ENCODE data around the gene ZBTB45.

ZBTB45 gene

DNA sequence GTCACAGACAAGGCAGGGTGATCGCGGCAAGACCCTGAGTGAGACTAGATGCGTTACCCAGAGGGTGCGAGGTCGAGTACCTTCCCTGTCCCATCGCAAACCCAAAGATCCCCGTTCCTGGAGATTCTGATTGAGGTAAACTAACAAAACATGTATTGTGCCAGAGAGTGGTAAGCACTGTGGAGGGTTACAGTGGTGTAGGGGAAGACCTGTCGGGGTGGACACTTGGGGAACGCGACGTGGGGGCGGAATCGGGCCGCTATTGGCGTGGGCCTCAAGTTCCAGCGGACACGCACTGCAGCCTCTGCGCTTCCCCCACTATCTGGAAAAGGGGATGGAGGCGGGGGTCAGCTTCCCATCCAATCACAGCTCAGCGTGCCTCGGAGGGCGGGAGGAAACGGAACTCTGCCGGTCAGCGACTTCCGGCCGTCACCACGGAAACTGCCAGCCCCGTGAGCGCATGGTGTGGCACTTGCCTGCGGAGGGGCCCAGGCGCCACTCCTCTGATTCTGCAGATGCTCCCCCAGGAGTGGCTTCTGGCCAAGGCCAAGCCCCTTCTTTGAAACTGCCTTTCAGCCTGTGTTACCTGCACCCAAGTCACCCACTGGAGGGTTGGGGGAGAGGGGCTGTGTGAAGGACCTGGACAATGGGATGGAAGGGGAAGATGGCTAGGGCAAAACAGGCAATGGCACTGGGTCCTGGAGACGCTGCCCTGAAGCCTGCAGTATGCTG lies 39.8 kb upstream of the ZBTB45 start (continued):
- TF ChIP-seq WT1 (tag by site-specific recombination; IDR thresholded peaks at IDR 0.05) (peak; percentile 44; the same call in 1 of the 2 replicates), ZFP37 (tag by site-specific recombination; IDR thresholded peaks at IDR 0.05) (peak; percentile 86), ZNF530 (tag by site-specific recombination; IDR thresholded peaks at IDR 0.05; ENCODE audit: low read depth) (no peak), ZNF501 (tag by site-specific recombination; IDR thresholded peaks at IDR 0.05) (peak; percentile 93), ZNF324 (tag by site-specific recombination; IDR thresholded peaks at IDR 0.05) (0 out of 2 replicates have a peak, but pooled peaks have one; percentile 46), GLIS2 (tag by site-specific recombination; IDR thresholded peaks at IDR 0.05) (peak; percentile 79), ZNF660 (tag by site-specific recombination; IDR thresholded peaks at IDR 0.05) (peak; percentile 39; the same call in 1 of the 2 replicates), YY2 (tag by site-specific recombination; IDR thresholded peaks at IDR 0.05) (peak; percentile 65; the same call in 1 of the 2 replicates), ZXDB (tag by site-specific recombination; IDR thresholded peaks at IDR 0.05) (peak; percentile 89), ZNF133 (tag by site-specific recombination; IDR thresholded peaks at IDR 0.05) (0 out of 2 replicates have a peak, but pooled peaks have one; percentile 16), ZNF785 (tag by site-specific recombination; IDR thresholded peaks at IDR 0.05) (peak; percentile 59; the same call in 1 of the 2 replicates), KLF16 (tag by site-specific recombination; IDR thresholded peaks at IDR 0.05) (peak; percentile 87), ZNF132 (tag by site-specific recombination; IDR thresholded peaks at IDR 0.05; ENCODE audit: borderline replicate concordance) (no peak), ZNF10 (tag by site-specific recombination; IDR thresholded peaks at IDR 0.05) (0 out of 2 replicates have a peak, but pooled peaks have one; percentile 20), FEZF1 (tag by site-specific recombination; IDR thresholded peaks at IDR 0.05) (peak; percentile 87), ZFP69B (tag by site-specific recombination; IDR thresholded peaks at IDR 0.05) (peak; percentile 85), KLF10 (tag by site-specific recombination; IDR thresholded peaks at IDR 0.05) (0 out of 2 replicates have a peak, but pooled peaks have one; percentile 24), ZBTB17 (tag by site-specific recombination; IDR thresholded peaks at IDR 0.05) (peak; percentile 57), ZNF777 (tag by site-specific recombination; IDR thresholded peaks at IDR 0.05; ENCODE audit: borderline replicate concordance) (peak; percentile 51; the same call in 1 of the 2 replicates), ZEB2 (tag by site-specific recombination; IDR thresholded peaks at IDR 0.05) (0 out of 2 replicates have a peak, but pooled peaks have one; percentile 61)
- TF ChIP-seq, protein P1, sequence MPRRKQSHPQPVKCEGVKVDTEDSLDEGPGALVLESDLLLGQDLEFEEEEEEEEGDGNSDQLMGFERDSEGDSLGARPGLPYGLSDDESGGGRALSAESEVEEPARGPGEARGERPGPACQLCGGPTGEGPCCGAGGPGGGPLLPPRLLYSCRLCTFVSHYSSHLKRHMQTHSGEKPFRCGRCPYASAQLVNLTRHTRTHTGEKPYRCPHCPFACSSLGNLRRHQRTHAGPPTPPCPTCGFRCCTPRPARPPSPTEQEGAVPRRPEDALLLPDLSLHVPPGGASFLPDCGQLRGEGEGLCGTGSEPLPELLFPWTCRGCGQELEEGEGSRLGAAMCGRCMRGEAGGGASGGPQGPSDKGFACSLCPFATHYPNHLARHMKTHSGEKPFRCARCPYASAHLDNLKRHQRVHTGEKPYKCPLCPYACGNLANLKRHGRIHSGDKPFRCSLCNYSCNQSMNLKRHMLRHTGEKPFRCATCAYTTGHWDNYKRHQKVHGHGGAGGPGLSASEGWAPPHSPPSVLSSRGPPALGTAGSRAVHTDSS (tag by site-specific recombination; IDR thresholded peaks at IDR 0.05), result 0 out of 2 replicates have a peak, but pooled peaks have one; percentile 4
- TF ChIP-seq, protein P2, sequence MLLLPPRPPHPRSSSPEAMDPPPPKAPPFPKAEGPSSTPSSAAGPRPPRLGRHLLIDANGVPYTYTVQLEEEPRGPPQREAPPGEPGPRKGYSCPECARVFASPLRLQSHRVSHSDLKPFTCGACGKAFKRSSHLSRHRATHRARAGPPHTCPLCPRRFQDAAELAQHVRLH (tag by site-specific recombination; IDR thresholded peaks at IDR 0.05), result peak; percentile 86
- TF ChIP-seq, protein P3, sequence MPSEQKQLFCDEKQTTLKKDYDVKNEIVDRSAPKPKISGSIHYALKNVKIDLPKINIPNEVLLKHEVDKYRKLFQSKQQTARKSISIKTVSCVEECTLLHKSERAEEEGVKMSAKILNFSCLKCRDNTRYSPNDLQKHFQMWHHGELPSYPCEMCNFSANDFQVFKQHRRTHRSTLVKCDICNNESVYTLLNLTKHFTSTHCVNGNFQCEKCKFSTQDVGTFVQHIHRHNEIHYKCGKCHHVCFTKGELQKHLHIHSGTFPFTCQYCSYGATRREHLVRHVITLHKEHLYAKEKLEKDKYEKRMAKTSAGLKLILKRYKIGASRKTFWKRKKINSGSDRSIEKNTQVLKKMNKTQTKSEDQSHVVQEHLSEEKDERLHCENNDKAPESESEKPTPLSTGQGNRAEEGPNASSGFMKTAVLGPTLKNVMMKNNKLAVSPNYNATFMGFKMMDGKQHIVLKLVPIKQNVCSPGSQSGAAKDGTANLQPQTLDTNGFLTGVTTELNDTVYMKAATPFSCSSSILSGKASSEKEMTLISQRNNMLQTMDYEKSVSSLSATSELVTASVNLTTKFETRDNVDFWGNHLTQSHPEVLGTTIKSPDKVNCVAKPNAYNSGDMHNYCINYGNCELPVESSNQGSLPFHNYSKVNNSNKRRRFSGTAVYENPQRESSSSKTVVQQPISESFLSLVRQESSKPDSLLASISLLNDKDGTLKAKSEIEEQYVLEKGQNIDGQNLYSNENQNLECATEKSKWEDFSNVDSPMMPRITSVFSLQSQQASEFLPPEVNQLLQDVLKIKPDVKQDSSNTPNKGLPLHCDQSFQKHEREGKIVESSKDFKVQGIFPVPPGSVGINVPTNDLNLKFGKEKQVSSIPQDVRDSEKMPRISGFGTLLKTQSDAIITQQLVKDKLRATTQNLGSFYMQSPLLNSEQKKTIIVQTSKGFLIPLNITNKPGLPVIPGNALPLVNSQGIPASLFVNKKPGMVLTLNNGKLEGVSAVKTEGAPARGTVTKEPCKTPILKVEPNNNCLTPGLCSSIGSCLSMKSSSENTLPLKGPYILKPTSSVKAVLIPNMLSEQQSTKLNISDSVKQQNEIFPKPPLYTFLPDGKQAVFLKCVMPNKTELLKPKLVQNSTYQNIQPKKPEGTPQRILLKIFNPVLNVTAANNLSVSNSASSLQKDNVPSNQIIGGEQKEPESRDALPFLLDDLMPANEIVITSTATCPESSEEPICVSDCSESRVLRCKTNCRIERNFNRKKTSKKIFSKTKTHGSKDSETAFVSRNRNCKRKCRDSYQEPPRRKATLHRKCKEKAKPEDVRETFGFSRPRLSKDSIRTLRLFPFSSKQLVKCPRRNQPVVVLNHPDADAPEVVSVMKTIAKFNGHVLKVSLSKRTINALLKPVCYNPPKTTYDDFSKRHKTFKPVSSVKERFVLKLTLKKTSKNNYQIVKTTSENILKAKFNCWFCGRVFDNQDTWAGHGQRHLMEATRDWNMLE (tag by site-specific recombination; conservative IDR thresholded peaks at IDR 0.05; ENCODE audit: low read depth), result peak; percentile 66
- TF ChIP-seq, protein P4, sequence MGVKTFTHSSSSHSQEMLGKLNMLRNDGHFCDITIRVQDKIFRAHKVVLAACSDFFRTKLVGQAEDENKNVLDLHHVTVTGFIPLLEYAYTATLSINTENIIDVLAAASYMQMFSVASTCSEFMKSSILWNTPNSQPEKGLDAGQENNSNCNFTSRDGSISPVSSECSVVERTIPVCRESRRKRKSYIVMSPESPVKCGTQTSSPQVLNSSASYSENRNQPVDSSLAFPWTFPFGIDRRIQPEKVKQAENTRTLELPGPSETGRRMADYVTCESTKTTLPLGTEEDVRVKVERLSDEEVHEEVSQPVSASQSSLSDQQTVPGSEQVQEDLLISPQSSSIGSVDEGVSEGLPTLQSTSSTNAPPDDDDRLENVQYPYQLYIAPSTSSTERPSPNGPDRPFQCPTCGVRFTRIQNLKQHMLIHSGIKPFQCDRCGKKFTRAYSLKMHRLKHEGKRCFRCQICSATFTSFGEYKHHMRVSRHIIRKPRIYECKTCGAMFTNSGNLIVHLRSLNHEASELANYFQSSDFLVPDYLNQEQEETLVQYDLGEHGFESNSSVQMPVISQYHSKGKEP (tag by site-specific recombination; IDR thresholded peaks at IDR 0.05), result no peak
